Activated CD4-positive, alpha-beta T cell treated with anti-CD3 and anti-CD28 coated beads, Interleukin-2, amount 10 ng/mL, durations not matched to agents 7 days and 5 days (primary cell): ENCODE data around the gene ZNF408. TPM values are rescaled to one million over a fixed set of nuclear protein-coding genes. Genes with fewer than 3 reads are reported as not detected.
"Not testable (repeated sequence)": the region's sequence is repeated elsewhere in the genome, so short reads cannot be mapped to it uniquely, and the experiment has no call there.

ENCODE experiments used
- CTCF ChIA-PET: fragments of 350-600 bp; sonication (Branson Sonifier 250); formaldehyde crosslinking; loops from one replicate; lab custom pipeline; 2021; ENCODE audit warnings: antibody characterized with exemption; lab: Charles Lee
- POLR2A ChIA-PET: fragments of 350-600 bp; sonication (Branson Sonifier 250); formaldehyde crosslinking; loops from one replicate; lab custom pipeline; 2021; ENCODE audit warnings: antibody characterized with exemption; lab: Charles Lee
- DNase-seq: peaks from one replicate; pipeline ENCODE4 v3.0.0-alpha.2; 2020
- H3K27ac Mint-ChIP-seq: one replicate; pipeline ENCODE4 v1.8.0; 2021; ENCODE audit warnings: mild to moderate bottlenecking, moderate library complexity, mixed read lengths
- H3K27me3 Mint-ChIP-seq: one replicate; pipeline ENCODE4 v1.8.0; 2021; ENCODE audit warnings: mixed read lengths
- H3K36me3 Mint-ChIP-seq: one replicate; pipeline ENCODE4 v1.8.0; 2021; ENCODE audit warnings: low read depth, mixed read lengths
- H3K4me1 Mint-ChIP-seq: one replicate; pipeline ENCODE4 v1.8.0; 2021; ENCODE audit warnings: mixed read lengths
- H3K4me3 Mint-ChIP-seq: one replicate; pipeline ENCODE4 v1.8.0; 2021; ENCODE audit warnings: mild to moderate bottlenecking, moderate library complexity, mixed read lengths
- H3K9me3 Mint-ChIP-seq: one replicate; pipeline ENCODE4 v1.8.0; 2021; ENCODE audit warnings: mixed read lengths
- total RNA-seq, 2 experiments: library from RNA; stranded (reverse); gene quantifications; one replicate each; pipeline ENCODE4 v1.2.3, GENCODE V29; 2021

The ZNF408 gene
- total RNA-seq, 2 experiments from 2014 or later: 11.7 to 16.3 TPM

- Mint-ChIP-seq H3K27me3 (no peaks in the 10 kb centered on the region), H3K27ac (no peak overlapping the region), H3K4me1 (peaks cover 51% of the 10 kb centered on the region), H3K4me3 (no peak overlapping the region), H3K9me3 (no peaks in the 10 kb centered on the region), H3K36me3 (peaks cover 69% of the 10 kb centered on the region)
- POLR2A ChIA-PET: no interaction called here
- CTCF ChIA-PET: no interaction called here
- no peak for DNase-seq
Observed at GRCh38 chr11:46668480-46669085, 32.2 kb upstream of the ZNF408 start.

- Mint-ChIP-seq H3K4me3 (no peak overlapping the region), H3K4me1 (peaks cover 59% of the 10 kb centered on the region), H3K9me3 (no peaks in the 10 kb centered on the region), H3K27ac (peak overlapping the region; percentile 94), H3K36me3 (peaks cover 68% of the 10 kb centered on the region), H3K27me3 (no peaks in the 10 kb centered on the region)
- DNase-seq: no peak
- ChIA-PET POLR2A (interaction anchor here (0.6 kb wide), 1 partner anchor 16 kb away, joined by 3 read pairs; no protein-coding TSS in a partner anchor), CTCF (interaction anchor here (0.8 to 3.1 kb wide), 4 partner anchors 9 to 14 kb away, joined by 3 to 14 read pairs (median 4); no protein-coding TSS in a partner anchor)
Observed at GRCh38 chr11:46669711-46670139, 31.1 kb upstream of the ZNF408 start.

DNA sequence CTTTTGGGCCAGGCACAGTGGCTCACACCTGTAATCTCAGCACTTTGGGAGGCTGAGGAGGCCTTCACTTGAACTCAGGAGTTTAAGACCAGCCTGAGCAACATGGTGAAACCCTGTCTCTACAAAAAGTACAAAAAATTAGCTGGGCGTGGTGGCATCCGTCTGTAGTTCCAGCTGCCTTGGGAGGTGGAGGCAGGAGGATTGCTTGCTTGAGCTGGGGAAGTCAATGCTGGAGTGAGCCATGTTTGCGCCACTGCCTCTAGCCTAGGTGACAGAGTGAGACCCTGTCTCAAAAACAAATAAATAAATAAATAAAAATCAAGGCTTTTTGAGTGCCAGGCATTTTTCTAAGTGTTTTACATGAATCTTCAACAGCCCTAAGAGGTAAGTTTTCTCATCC lies 30.3 kb upstream of the ZNF408 start:
- POLR2A ChIA-PET: interaction anchor here (0.6 to 1.1 kb wide), 2 partner anchors 17 to 30 kb away, joined by 3 to 7 read pairs; partner anchors contain the start of genes ARHGAP1 and ZNF408
- H3K27me3 Mint-ChIP-seq, DNase-seq, H3K9me3 Mint-ChIP-seq: not testable (repeated sequence)
- H3K27ac Mint-ChIP-seq: peak overlapping the region; percentile 94
- H3K36me3 Mint-ChIP-seq: peaks cover 65% of the 10 kb centered on the region
- peaks cover 67% of the 10 kb centered on the region for H3K4me1 Mint-ChIP-seq
- CTCF ChIA-PET: interaction anchor here (0.6 to 3.1 kb wide), 16 partner anchors 10 to 318 kb away, joined by 3 to 14 read pairs (median 4); partner anchors contain the start of genes ARHGAP1 and ZNF408
- H3K4me3 Mint-ChIP-seq: peak overlapping the region; percentile 73

- no peak for DNase-seq
- ChIA-PET POLR2A (no interaction called here), CTCF (interaction anchor here (0.6 to 3.1 kb wide), 10 partner anchors 11 to 320 kb away, joined by 3 to 14 read pairs (median 4); no protein-coding TSS in a partner anchor)
- H3K4me3 Mint-ChIP-seq: peak overlapping the region; percentile 73
- peak overlapping the region; percentile 94 for H3K27ac Mint-ChIP-seq
- H3K9me3 Mint-ChIP-seq: no peaks in the 10 kb centered on the region
- peaks cover 58% of the 10 kb centered on the region for H3K36me3 Mint-ChIP-seq
- peaks cover 78% of the 10 kb centered on the region for H3K4me1 Mint-ChIP-seq
- no peaks in the 10 kb centered on the region for H3K27me3 Mint-ChIP-seq
Observed at GRCh38 chr11:46671958-46672315, 28.9 kb upstream of the ZNF408 start.

- Mint-ChIP-seq H3K36me3 (peaks cover 62% of the 10 kb centered on the region), H3K4me3 (no peak overlapping the region), H3K4me1 (peaks cover 83% of the 10 kb centered on the region), H3K27ac (peak overlapping the region; percentile 94), H3K9me3 (no peaks in the 10 kb centered on the region), H3K27me3 (no peaks in the 10 kb centered on the region)
- CTCF ChIA-PET: interaction anchor here (0.6 to 3.1 kb wide), 6 partner anchors 12 to 73 kb away, joined by 3 to 14 read pairs (median 4); no protein-coding TSS in a partner anchor
- POLR2A ChIA-PET: no interaction called here
- no peak for DNase-seq
Observed at GRCh38 chr11:46672381-46672839, 28.4 kb upstream of the ZNF408 start.

- H3K27me3 Mint-ChIP-seq: no peaks in the 10 kb centered on the region
Observed at GRCh38 chr11:46673713-46674462, 26.9 kb upstream of the ZNF408 start.

DNA sequence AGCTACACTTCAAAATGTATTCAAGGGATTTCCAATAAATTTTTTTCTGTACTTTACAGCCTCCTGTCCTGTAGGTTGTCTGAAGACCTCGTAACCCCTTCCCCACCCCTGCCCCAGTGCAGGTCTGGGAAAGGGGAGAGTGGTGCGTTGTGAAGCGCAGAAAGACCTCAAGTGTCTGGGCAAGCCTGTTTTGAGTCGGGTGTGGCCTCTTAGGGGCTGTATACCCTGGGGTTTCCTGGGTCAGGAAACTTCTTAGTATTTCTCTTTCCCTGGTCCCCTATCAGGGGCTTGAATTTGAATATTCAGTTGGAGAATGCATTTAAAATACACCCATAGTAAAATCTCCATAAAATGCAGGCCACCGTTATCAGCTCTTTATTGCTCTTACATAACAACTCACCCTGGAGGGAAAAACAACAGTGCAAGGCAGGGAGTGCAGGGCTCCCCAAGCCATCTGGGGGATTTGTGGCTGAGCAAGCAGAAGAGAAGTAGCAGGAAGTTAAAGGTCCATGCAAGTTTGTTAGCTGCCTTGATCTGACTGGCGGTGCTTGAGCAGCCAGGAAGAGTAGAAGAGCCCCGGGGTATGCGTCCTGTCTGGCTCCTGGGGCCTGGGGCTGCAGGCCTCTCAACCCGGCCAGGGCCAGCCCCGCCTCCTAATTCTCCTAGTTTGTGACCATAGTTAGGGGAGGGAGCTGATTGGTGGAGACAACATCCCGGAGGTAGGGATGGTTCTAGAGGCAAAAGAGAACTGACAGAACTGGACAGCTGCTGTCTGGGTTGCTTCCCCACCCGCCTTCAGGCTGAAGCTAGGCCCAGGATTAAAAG lies 26.2 kb upstream of the ZNF408 start:
- POLR2A ChIA-PET: interaction anchor here (0.5 kb wide), 2 partner anchors 16 to 558 kb away, joined by 3 read pairs; no protein-coding TSS in a partner anchor
- DNase-seq: peak; percentile 38
- no peaks in the 10 kb centered on the region for H3K9me3 Mint-ChIP-seq
- peak overlapping the region; percentile 92 for H3K27ac Mint-ChIP-seq
- H3K27me3 Mint-ChIP-seq: no peaks in the 10 kb centered on the region
- H3K4me3 Mint-ChIP-seq: no peak overlapping the region
- peaks cover 74% of the 10 kb centered on the region for H3K4me1 Mint-ChIP-seq
- CTCF ChIA-PET: interaction anchor here (0.5 to 2.0 kb wide), 6 partner anchors 10 to 542 kb away, joined by 3 to 8 read pairs (median 3); partner anchors contain the start of genes ARHGAP1 and ZNF408
- H3K36me3 Mint-ChIP-seq: peaks cover 55% of the 10 kb centered on the region

More at GRCh38 chr11:46673713-46674462, 26.9 kb upstream of the ZNF408 start:
- peak overlapping the region; percentile 92 for H3K27ac Mint-ChIP-seq
- DNase-seq: no peak
- POLR2A ChIA-PET: no interaction called here
- CTCF ChIA-PET: interaction anchor here (0.5 to 2.0 kb wide), 5 partner anchors 11 to 335 kb away, joined by 3 to 8 read pairs (median 4); partner anchors contain the start of genes ARHGAP1 and ZNF408
- H3K4me3 Mint-ChIP-seq: no peak overlapping the region
- H3K36me3 Mint-ChIP-seq: peaks cover 61% of the 10 kb centered on the region
- peaks cover 81% of the 10 kb centered on the region for H3K4me1 Mint-ChIP-seq
- no peaks in the 10 kb centered on the region for H3K9me3 Mint-ChIP-seq

GRCh38 chr11:46675288-46675851 lies 25.5 kb upstream of the ZNF408 start:
- H3K27me3 Mint-ChIP-seq: no peaks in the 10 kb centered on the region
- H3K27ac Mint-ChIP-seq: peak overlapping the region; percentile 92
- H3K4me1 Mint-ChIP-seq: peaks cover 68% of the 10 kb centered on the region
- ChIA-PET CTCF (interaction anchor here (0.7 to 2.0 kb wide), 5 partner anchors 9 to 543 kb away, joined by 3 to 8 read pairs (median 3); partner anchors contain the start of genes ARHGAP1 and ZNF408), POLR2A (interaction anchor here (0.5 kb wide), 2 partner anchors 15 to 559 kb away, joined by 3 read pairs; no protein-coding TSS in a partner anchor)
- H3K9me3 Mint-ChIP-seq: no peaks in the 10 kb centered on the region
- DNase-seq: no peak
- no peak overlapping the region for H3K4me3 Mint-ChIP-seq
- H3K36me3 Mint-ChIP-seq: peaks cover 52% of the 10 kb centered on the region

DNA sequence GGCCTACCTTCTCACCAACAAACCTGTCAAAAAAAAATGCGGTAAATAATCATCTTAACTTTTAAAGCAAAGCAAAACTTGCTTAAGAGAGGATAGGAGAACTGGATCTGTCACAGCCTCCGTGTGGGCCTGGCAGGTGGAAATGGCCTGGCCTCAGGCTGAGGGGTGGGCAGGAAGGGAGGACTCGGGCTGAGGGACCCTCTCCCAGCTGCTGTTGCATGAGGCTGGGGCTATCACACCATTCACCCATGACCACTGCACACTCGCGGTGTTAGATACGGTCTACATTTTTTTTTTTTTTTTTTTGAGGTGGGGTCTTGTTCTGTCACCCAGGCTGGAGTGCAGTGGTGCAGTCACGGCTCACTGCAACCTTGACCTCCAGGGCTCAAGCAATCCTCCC lies 24.9 kb upstream of the ZNF408 start:
- POLR2A ChIA-PET: no interaction called here
- CTCF ChIA-PET: interaction anchor here (1.2 kb wide), 1 partner anchor 74 kb away, joined by 7 read pairs; no protein-coding TSS in a partner anchor
- H3K4me1 Mint-ChIP-seq: peaks cover 63% of the 10 kb centered on the region

GRCh38 chr11:46676436-46677158 lies 24.2 kb upstream of the ZNF408 start:
- no peaks in the 10 kb centered on the region for H3K9me3 Mint-ChIP-seq
- H3K27ac Mint-ChIP-seq: peak overlapping the region; percentile 85
- no peaks in the 10 kb centered on the region for H3K27me3 Mint-ChIP-seq
- ChIA-PET CTCF (interaction anchor here (1.0 to 1.2 kb wide), 2 partner anchors 9 to 75 kb away, joined by 3 to 7 read pairs; no protein-coding TSS in a partner anchor), POLR2A (no interaction called here)
- H3K36me3 Mint-ChIP-seq: peaks cover 50% of the 10 kb centered on the region
- H3K4me3 Mint-ChIP-seq: no peak overlapping the region
- no peak for DNase-seq
- H3K4me1 Mint-ChIP-seq: peaks cover 56% of the 10 kb centered on the region

More for the DNA sequence above, 24.9 kb upstream of the ZNF408 start:
- Mint-ChIP-seq H3K9me3 (no peaks in the 10 kb centered on the region), H3K27ac (no peak overlapping the region), H3K4me3 (no peak overlapping the region), H3K36me3 (peaks cover 53% of the 10 kb centered on the region), H3K27me3 (no peaks in the 10 kb centered on the region)
- DNase-seq: no peak

- peaks cover 50% of the 10 kb centered on the region for H3K4me1 Mint-ChIP-seq
- POLR2A ChIA-PET: no interaction called here
- H3K36me3 Mint-ChIP-seq: peaks cover 48% of the 10 kb centered on the region
- no peak overlapping the region for H3K4me3 Mint-ChIP-seq
- CTCF ChIA-PET: interaction anchor here (1.0 kb wide), 1 partner anchor 10 kb away, joined by 3 read pairs; no protein-coding TSS in a partner anchor
- peak overlapping the region; percentile 85 for H3K27ac Mint-ChIP-seq
- DNase-seq: no peak
- H3K27me3 Mint-ChIP-seq: no peaks in the 10 kb centered on the region
- H3K9me3 Mint-ChIP-seq: no peaks in the 10 kb centered on the region
Observed at GRCh38 chr11:46677169-46677568, 23.7 kb upstream of the ZNF408 start.
